K562 (cell line): Measurements from ENCODE around the gene MICU1. TPM values are rescaled to one million over a fixed set of nuclear protein-coding genes. Genes with fewer than 3 reads are reported as not detected.

Experiments used
- ATAC-seq: fragments of 200-7000 bp; cut with Tn5 transposase; 3 replicates; pipeline ENCODE4 v1.9.1; 2020; ENCODE audit warnings: moderate library complexity
- BruUV-seq: library from RNA; stranded (reverse); fragments of 400-500 nt; replicated peaks from 2 replicates; lab custom pipeline; 2021; lab: Mats Ljungman, UMichigan
- CTCF ChIA-PET: fragments of 300-600 bp; formaldehyde crosslinking; extraction: SDS; loops from one replicate; lab custom pipeline; 2021; ENCODE audit warnings: low intra/inter-chr PET ratio; lab: Yijun Ruan, JAX
- POLR2A ChIA-PET: fragments of 300-600, 350-650 bp; sonication (Branson Sonifier 250); formaldehyde crosslinking; extraction: SDS; loops from one replicate; lab custom pipeline; 2021; ENCODE audit warnings: antibody characterized with exemption, inconsistent platforms; lab: Yijun Ruan, JAX
- DNase-seq, 4 experiments: peaks; one replicate each; pipeline versions ENCODE4 v3.0.0 to v3.0.0-alpha.2; 2011 to 2018; ENCODE audit warnings: low spot score in 3 of 4, mixed read lengths in 3 of 4; ENCODE audit errors: extremely low read depth in 1 of 4
- FAIRE-seq: peaks from 2 replicates; lab custom pipeline; 2011; peaks lifted over from hg19 to GRCh38; lab: Jason Lieb, UNC
- H2AFZ ChIP-seq: 2 replicates; pipeline ENCODE4 v1.6.0; 2011; ENCODE audit warnings: low read depth, low read length, control low read depth, inconsistent platforms
- H3K27ac ChIP-seq: fragments of 200-600 bp; 3 replicates; pipeline ENCODE4 v1.8.0; 2011; ENCODE audit warnings: low read depth, mild to moderate bottlenecking, control low read depth, inconsistent platforms, low read length, moderate library complexity, mixed read lengths; ENCODE audit errors: extremely low read depth
- H3K27me3 ChIP-seq, 2 experiments: fragments of 300-600 bp in 1 of 2; 2 replicates in 1 of 2; 3 replicates in 1 of 2; pipeline versions ENCODE4 v1.6.0 to v1.8.0; 2011; ENCODE audit warnings: inconsistent platforms in 2 of 2, low read length in 2 of 2, mild to moderate bottlenecking in 1 of 2, mixed read lengths in 1 of 2, moderate library complexity in 1 of 2; ENCODE audit not compliant: control insufficient read depth in 2 of 2, insufficient read depth in 2 of 2
- H3K36me3 ChIP-seq: fragments of 300-600 bp; 3 replicates; pipeline ENCODE4 v1.8.0; 2011; ENCODE audit warnings: mild to moderate bottlenecking, low read length, inconsistent platforms; ENCODE audit not compliant: control insufficient read depth, insufficient read depth
- H3K4me1 ChIP-seq, 2 experiments: fragments of 200-600 bp in 1 of 2; replicated peaks in 1 of 2; 2 replicates in 1 of 2; 3 replicates in 1 of 2; pipeline versions ENCODE4 v1.5.1 to v1.8.0; 2011; ENCODE audit warnings: inconsistent platforms in 2 of 2, low read length in 2 of 2, mild to moderate bottlenecking in 1 of 2, mixed read lengths in 1 of 2, moderate library complexity in 1 of 2; ENCODE audit not compliant: control insufficient read depth in 2 of 2, insufficient read depth in 2 of 2
- H3K4me2 ChIP-seq: 2 replicates; pipeline ENCODE4 v1.6.1; 2011; ENCODE audit warnings: low read length, control low read depth, inconsistent platforms, mixed read lengths; ENCODE audit not compliant: insufficient read depth
- H3K4me3 ChIP-seq: fragments of 200-600 bp; sonication (generic), shearing (Covaris generic); 2 replicates; pipeline ENCODE4 v1.5.1; 2016; ENCODE audit warnings: control low read depth, inconsistent platforms
- H3K79me2 ChIP-seq: fragments of 200-600 bp; 3 replicates; pipeline ENCODE4 v1.8.0; 2011; ENCODE audit warnings: low read length, inconsistent platforms; ENCODE audit not compliant: control insufficient read depth, insufficient read depth
- H3K9ac ChIP-seq, 2 experiments: 2 replicates each; pipeline versions ENCODE4 v1.6.0 to v1.6.1; 2011; ENCODE audit warnings: low read depth in 2 of 2, low read length in 2 of 2, control low read depth in 1 of 2, inconsistent platforms in 1 of 2, mild to moderate bottlenecking in 1 of 2, mixed read lengths in 1 of 2; ENCODE audit not compliant: insufficient read depth in 1 of 2
- H3K9me1 ChIP-seq: one replicate; pipeline ENCODE4 v1.6.0; 2011; ENCODE audit warnings: inconsistent platforms, mild to moderate bottlenecking, low read length, moderate library complexity; ENCODE audit not compliant: control insufficient read depth, insufficient read depth
- H3K9me3 ChIP-seq: replicated peaks from 2 replicates; pipeline ENCODE4 v1.5.1; 2011; ENCODE audit warnings: low read depth, low read length, inconsistent platforms; ENCODE audit not compliant: control insufficient read depth, insufficient read depth
- H4K20me1 ChIP-seq: replicated peaks from 2 replicates; pipeline ENCODE4 v1.6.1; 2011; ENCODE audit warnings: low read length, inconsistent platforms, mixed read lengths; ENCODE audit not compliant: control insufficient read depth, insufficient read depth
- BRF1 ChIP-seq: IDR thresholded peaks from 3 replicates; pipeline ENCODE4 v1.6.1; 2011; ENCODE audit warnings: borderline replicate concordance, mild to moderate bottlenecking; ENCODE audit not compliant: insufficient read length; ENCODE audit errors: extremely low read depth
- FOXA1 ChIP-seq: fragments of 450-650 bp; IDR thresholded peaks from 2 replicates; pipeline ENCODE4 v1.6.1; 2016; ENCODE audit warnings: mild to moderate bottlenecking, borderline replicate concordance
- HES1 ChIP-seq: fragments of 450-650 bp; IDR thresholded peaks from 2 replicates; pipeline ENCODE4 v1.6.1; 2016; ENCODE audit warnings: low read depth, mild to moderate bottlenecking, moderate library complexity
- IRF9 ChIP-seq: fragments of 450-650 bp; IDR thresholded peaks from 2 replicates; pipeline ENCODE4 v1.6.1; 2016; ENCODE audit warnings: missing biosample characterization, missing genetic modification characterization
- LARP7 ChIP-seq: fragments of 450-650 bp; IDR thresholded peaks from 2 replicates; pipeline ENCODE4 v1.6.1; 2016
- MNT ChIP-seq, 2 experiments: fragments of 450-650 bp; conservative IDR thresholded peaks; 2 replicates each; pipeline ENCODE4 v1.6.1; 2017; ENCODE audit warnings: mild to moderate bottlenecking in 2 of 2, moderate library complexity in 2 of 2
- MTA3 ChIP-seq: fragments of 450-650 bp; formaldehyde crosslinking; IDR thresholded peaks from 2 replicates; pipeline ENCODE4 v1.6.1; 2017; ENCODE audit warnings: mild to moderate bottlenecking, borderline replicate concordance
- NR3C1 ChIP-seq: sonication (generic); formaldehyde crosslinking; IDR thresholded peaks from 2 replicates; pipeline ENCODE4 v1.8.1; 2022; ENCODE audit warnings: missing genetic modification reagents
- TSHZ1 ChIP-seq: fragments of 250-450 bp; sonication (Bioruptor Pico); IDR thresholded peaks from 2 replicates; pipeline ENCODE4 v1.4.0; 2020; ENCODE audit warnings: mild to moderate bottlenecking, moderate library complexity
- ZBTB43 ChIP-seq: sonication (generic); formaldehyde crosslinking; IDR thresholded peaks from 2 replicates; pipeline ENCODE4 v1.8.0; 2023; ENCODE audit warnings: mild to moderate bottlenecking, missing genetic modification reagents
- ZKSCAN8 ChIP-seq: fragments of 200-800 bp; sonication (Bioruptor generic); IDR thresholded peaks from 2 replicates; pipeline ENCODE4 v1.6.1; 2016; ENCODE audit warnings: missing genetic modification characterization, missing compliant biosample characterization
- ZNF551 ChIP-seq: fragments of 250-450 bp; sonication (Bioruptor Pico); IDR thresholded peaks from 2 replicates; pipeline ENCODE4 v1.5.0; 2021; ENCODE audit warnings: mild to moderate bottlenecking, moderate library complexity
- WGBS: fragments of 100-300 bp; shearing (Covaris generic); methylation state at CpG from one replicate; pipeline ENCODE4 v1.1.6; 2016; ENCODE audit warnings: low coverage, mixed read lengths; ENCODE audit not compliant: insufficient coverage; ENCODE audit errors: missing lambda C conversion rate; 5-methylcytosine and 5-hydroxymethylcytosine counted together
- in situ Hi-C: fragments of 300-500 bp; cut with MboI; formaldehyde crosslinking; loops from 4 replicates; pipeline ENCODE4 v1.15.0; 2018; ENCODE audit warnings: inconsistent platforms, mixed read lengths
- intact Hi-C: fragments of 100-400 bp; cut with micrococcal nuclease; formaldehyde crosslinking; loops from 2 replicates; pipeline ENCODE4 v1.14.2; 2022
- polyA plus RNA-seq, 8 experiments: library from polyadenylated mRNA; depleted of rRNA in 4 of 8; stranded (reverse) in 5 of 8; unstranded in 3 of 8; fragments of >200 nt; fragmentation: Nextera tagmentation in 2 of 8; fragmentation: Illumina TruSeq in 1 of 8; extraction: Ambion mirVana in 2 of 8; extraction: Trizol in 1 of 8; gene quantifications; 2 replicates each; pipeline versions ENCODE4 v1.2.1 to v1.2.3, GENCODE V29; 2011 to 2014; ENCODE audit warnings: inconsistent platforms in 1 of 8, missing spikeins in 1 of 8
- total RNA-seq, 7 experiments: library from RNA; depleted of rRNA in 6 of 7; stranded (reverse); fragments of >200 nt in 6 of 7; fragmentation: Illumina TruSeq in 2 of 7; extraction: Trizol in 2 of 7; gene quantifications; 2 replicates each; pipeline versions ENCODE4 v1.2.1 to v1.2.3, GENCODE V29; 2011 to 2021; ENCODE audit warnings: low replicate concordance in 1 of 7

Gene MICU1
- total and polyA plus RNA-seq, 9 of the 15 experiments (the other 6 are each of a cell fraction or from before 2014, with no cell fraction given) = 29.3 to 76.8 (median 48.4) TPM

- BruUV-seq = no TSS peak
- Histone ChIP-seq H3K4me3 (no peak overlapping the region), H3K9me3 (no peaks in the 10 kb centered on the region), H3K9ac (no peak overlapping the region), H4K20me1 (no peaks in the 10 kb centered on the region), H3K9me1 (no peaks in the 10 kb centered on the region), H3K36me3 (no peaks in the 10 kb centered on the region), H2AFZ (no peak overlapping the region), H3K4me2 (no peak overlapping the region), H3K4me1 (no peaks in the 10 kb centered on the region), H3K27ac (no peak overlapping the region), H3K79me2 (no peaks in the 10 kb centered on the region), H3K27me3 (no peaks in the 10 kb centered on the region)
- in situ Hi-C loops (no loop called here), intact Hi-C loops (no loop called here)
- TF ChIP-seq MNT (conservative IDR thresholded peaks at IDR 0.05) = no peak
- no peak for TF ChIP-seq NR3C1 (CRISPR knock-in tag)
- TF ChIP-seq ZBTB43 (CRISPR knock-in tag) = no peak
- no peak for TF ChIP-seq BRF1
- TF ChIP-seq ZKSCAN8 (CRISPR knock-in tag) = no peak
- no peak for TF ChIP-seq MTA3
- TF ChIP-seq IRF9 (tag) = no peak
- no peak for TF ChIP-seq LARP7
- TF ChIP-seq ZNF551 (CRISPR knock-in tag) = no peak
- no peak for TF ChIP-seq FOXA1
- no peak for TF ChIP-seq TSHZ1 (CRISPR knock-in tag)
- no peak for TF ChIP-seq HES1
- POLR2A ChIA-PET = interaction anchor here (1.6 to 2.0 kb wide), 3 partner anchors 10 to 14 kb away, joined by 3 to 5 read pairs (median 5); no protein-coding TSS in a partner anchor
- WGBS = 45% methylated on average over 4 of the region's 4 CpGs
- CTCF ChIA-PET = no interaction called here
- ATAC-seq (no peak), DNase-seq (no peak), FAIRE-seq (no peak)
Observed at GRCh38 chr10:72665925-72666324, 40.0 kb upstream of the MICU1 start.
